Cardiac fibroblast (primary cell): ENCODE data around the gene MED13L.

Source experiments
- DNase-seq, 2 donors: peaks; one replicate each; pipeline versions ENCODE4 v3.0.0 to v3.0.0-alpha.2; 2010; ENCODE audit warnings: low read depth in 2 of 2
- H3K4me3 ChIP-seq, 2 donors: replicated peaks in 1 of 2; 1 replicate in 1 of 2; 2 replicates in 1 of 2; pipeline ENCODE4 v1.5.1; 2011; ENCODE audit warnings: low read depth in 2 of 2, low read length in 2 of 2, mild to moderate bottlenecking in 2 of 2, moderate library complexity in 1 of 2
- TF ChIP-seq, protein P1 (sequence below): IDR thresholded peaks from one replicate; pipeline ENCODE4 v1.5.1; 2011; ENCODE audit warnings: low read depth, mild to moderate bottlenecking, low read length, inconsistent platforms

The MED13L gene

DNA sequence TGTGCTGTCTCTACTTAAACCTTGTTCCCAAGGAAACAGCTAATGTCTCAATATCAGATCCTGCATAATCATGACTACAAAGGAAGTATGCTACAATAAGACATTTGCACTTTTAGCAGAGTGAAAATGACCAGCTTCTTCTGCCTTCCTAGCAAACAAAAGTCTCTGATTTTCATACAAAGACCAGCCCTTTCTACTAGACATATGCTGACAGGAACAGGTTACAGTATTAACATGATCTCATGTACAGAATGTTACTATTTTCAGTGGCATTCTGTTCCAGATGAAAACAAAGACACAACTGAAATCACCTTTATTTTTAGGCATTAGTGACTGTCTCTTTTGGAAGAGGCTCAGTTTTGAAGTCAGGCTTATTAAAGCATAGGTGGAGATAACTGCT is 228.6 kb downstream of the MED13L start:
- TF ChIP-seq, protein P1, sequence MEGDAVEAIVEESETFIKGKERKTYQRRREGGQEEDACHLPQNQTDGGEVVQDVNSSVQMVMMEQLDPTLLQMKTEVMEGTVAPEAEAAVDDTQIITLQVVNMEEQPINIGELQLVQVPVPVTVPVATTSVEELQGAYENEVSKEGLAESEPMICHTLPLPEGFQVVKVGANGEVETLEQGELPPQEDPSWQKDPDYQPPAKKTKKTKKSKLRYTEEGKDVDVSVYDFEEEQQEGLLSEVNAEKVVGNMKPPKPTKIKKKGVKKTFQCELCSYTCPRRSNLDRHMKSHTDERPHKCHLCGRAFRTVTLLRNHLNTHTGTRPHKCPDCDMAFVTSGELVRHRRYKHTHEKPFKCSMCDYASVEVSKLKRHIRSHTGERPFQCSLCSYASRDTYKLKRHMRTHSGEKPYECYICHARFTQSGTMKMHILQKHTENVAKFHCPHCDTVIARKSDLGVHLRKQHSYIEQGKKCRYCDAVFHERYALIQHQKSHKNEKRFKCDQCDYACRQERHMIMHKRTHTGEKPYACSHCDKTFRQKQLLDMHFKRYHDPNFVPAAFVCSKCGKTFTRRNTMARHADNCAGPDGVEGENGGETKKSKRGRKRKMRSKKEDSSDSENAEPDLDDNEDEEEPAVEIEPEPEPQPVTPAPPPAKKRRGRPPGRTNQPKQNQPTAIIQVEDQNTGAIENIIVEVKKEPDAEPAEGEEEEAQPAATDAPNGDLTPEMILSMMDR, result no peak
- no peak overlapping the region for H3K4me3 ChIP-seq
- DNase-seq, result peak in 1 of 2 donors; percentile 31

DNA sequence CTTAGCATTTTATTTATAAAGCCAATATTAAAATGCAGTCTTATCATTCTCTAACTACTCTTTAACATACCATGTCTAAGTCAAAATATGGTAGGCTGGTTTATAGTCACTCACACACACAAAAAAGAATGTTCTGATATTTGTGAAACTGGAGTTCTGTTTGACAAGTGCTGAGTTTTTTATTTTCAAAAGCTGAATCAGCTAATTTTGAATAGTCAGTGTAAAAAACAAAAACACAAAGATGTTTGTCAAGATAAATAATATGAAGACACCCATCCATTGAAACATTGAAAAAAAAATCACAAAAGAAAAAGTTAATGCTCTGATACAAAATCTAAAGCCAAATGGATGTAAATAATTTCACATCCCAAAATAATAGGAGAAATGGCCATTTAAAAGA is 231.5 kb downstream of the MED13L start:
- no peak for DNase-seq
- no peak overlapping the region for H3K4me3 ChIP-seq
- TF ChIP-seq, protein P1, result no peak

DNA sequence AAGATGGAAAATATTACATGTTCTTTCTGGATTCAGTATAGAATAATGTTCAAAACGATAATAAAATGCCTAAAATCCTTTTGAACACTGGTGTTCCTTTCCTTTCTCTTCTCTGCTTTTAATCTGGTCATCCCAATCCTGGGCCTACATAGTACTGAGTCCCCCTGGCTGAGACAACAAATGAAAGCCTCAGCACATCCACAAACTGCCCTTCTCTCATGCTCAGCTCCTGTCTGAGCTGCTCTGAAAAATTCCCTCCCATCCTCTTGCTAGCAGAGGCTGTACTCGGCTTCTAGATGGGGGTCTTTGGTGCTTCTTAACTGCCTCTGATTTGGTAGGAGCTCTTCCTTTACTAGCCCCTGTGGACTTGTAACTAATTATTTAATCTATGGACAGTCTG is 232.3 kb downstream of the MED13L start:
- TF ChIP-seq, protein P1, result no peak
- DNase-seq, result no peak
- H3K4me3 ChIP-seq, result no peak overlapping the region

DNA sequence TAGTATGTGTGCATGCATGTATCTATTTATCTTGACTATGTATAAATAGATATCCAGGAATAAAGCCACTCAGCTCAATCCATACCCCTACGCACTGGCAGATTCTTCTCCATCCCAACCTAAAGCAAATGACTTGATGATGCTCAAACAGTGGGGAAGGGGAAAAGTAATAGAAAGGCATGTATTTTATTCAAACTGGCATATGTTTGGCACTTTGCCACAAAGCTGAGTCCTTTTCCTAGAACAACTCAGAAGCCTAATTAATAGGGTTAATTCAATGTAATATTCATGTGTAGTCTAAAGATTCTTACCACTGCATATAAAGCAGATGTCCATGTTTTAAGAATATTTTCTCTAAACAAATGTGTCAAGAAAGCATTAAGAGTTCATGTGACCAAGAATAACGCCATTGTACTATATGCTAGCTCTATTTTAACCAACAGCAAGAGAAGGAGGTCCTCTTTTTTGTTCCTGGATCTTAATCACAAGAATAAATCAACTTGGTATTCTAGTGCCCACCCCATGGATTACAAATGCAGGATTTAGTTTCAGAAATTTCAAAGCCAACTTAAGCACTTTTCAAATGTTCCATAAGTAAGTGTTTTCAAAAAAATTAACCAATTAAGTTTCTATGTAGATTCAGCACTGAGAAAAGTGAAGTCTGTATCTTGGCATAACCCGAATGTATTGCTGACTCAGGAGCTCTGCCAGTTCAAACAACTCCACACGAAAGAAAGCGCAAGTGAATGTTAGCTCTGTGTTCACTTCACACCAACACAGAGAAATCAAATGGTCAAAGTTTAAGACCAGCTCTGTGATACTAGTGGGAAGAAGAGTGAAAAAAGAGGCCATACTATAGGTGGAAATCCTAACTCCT is 233.6 kb downstream of the MED13L start:
- no peak overlapping the region for H3K4me3 ChIP-seq
- TF ChIP-seq, protein P1, result no peak
- DNase-seq, result peak in 1 of 2 donors; percentile 35

DNA sequence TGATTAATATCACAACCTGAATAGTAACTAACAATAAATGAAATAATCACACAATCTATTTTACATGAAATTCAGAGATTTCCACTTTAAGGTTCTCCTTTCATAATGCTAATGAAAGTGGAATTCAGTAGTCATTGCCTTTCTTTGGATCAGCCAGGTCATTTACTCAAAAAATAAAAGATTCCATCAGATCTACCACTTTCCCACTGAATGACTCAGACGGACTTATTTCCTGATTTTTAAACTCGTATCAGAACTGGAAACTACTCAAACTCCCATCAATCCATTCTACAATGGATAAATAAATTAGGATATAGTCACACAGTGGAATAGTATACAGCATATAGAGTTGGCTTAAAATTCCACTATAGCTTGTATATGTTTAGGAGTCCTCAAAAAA is 237.1 kb downstream of the MED13L start:
- TF ChIP-seq, protein P1, result no peak
- no peak overlapping the region for H3K4me3 ChIP-seq
- DNase-seq, result peak in 1 of 2 donors; percentile 30

- DNase-seq, result peak in 1 of 2 donors; percentile 28
- H3K4me3 ChIP-seq, result no peak overlapping the region
- TF ChIP-seq, protein P1, result no peak
Observed at GRCh38 chr12:116039081-116039480, 238.4 kb downstream of the MED13L start.
